ENCODE data around the gene SIRPG.

DNA sequence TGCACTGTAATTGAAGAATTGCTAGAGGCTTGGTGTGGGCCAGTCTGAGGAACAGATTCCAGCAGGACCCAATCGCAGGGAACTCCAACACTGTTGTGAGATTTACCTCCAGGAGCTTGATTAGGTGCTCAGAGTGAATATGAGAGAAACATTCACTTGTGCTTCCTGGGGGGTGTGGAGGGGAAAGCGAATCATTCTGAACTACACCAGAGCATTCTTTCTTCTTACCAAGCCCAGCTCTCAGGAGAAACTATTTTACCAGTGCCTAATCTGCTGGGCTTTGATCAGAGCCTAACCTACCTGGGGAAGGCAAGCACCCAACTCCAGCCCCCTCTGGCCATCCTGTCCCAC is 30.4 kb downstream of the SIRPG start:
- TF ChIP-seq, protein P1, sequence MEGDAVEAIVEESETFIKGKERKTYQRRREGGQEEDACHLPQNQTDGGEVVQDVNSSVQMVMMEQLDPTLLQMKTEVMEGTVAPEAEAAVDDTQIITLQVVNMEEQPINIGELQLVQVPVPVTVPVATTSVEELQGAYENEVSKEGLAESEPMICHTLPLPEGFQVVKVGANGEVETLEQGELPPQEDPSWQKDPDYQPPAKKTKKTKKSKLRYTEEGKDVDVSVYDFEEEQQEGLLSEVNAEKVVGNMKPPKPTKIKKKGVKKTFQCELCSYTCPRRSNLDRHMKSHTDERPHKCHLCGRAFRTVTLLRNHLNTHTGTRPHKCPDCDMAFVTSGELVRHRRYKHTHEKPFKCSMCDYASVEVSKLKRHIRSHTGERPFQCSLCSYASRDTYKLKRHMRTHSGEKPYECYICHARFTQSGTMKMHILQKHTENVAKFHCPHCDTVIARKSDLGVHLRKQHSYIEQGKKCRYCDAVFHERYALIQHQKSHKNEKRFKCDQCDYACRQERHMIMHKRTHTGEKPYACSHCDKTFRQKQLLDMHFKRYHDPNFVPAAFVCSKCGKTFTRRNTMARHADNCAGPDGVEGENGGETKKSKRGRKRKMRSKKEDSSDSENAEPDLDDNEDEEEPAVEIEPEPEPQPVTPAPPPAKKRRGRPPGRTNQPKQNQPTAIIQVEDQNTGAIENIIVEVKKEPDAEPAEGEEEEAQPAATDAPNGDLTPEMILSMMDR (IDR thresholded peaks at IDR 0.05 in 4 of 5, conservative IDR thresholded peaks at IDR 0.05 in 1 of 5), result no peak
- TF ChIP-seq POLR2A (IDR thresholded peaks at IDR 0.05), result no peak

All from gastrocnemius medialis (tissue), 4 donors.